ENCODE results near the gene FARP1.

Gene FARP1

DNA sequence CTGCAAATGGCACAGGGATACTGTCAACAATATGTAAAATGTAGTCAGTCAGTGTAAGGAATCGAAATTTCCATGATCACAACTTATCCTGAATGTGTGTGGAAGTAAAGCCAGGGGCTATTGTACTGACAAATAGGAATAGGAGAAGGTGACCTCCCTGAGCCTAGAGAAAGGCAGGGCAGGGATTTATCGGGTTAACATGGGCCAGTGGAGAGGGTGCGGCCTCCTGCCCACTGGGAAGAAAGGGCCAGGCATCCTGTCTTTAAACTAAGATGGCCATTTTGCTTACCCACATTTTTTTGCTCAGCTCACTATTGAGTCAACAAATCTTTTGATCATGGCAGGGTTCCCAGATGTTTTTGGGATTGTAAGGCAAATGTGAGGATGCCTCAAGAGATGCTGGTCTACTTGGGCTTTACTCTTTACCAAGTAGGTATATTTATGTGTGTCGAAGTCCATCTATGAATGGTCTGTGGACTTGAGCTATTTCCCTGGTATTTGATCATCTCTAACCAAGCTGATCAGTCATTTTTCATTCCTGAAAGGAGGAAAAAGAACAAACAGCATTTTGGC is 150.8 kb downstream of the FARP1 start:
- TF ChIP-seq, protein P1, sequence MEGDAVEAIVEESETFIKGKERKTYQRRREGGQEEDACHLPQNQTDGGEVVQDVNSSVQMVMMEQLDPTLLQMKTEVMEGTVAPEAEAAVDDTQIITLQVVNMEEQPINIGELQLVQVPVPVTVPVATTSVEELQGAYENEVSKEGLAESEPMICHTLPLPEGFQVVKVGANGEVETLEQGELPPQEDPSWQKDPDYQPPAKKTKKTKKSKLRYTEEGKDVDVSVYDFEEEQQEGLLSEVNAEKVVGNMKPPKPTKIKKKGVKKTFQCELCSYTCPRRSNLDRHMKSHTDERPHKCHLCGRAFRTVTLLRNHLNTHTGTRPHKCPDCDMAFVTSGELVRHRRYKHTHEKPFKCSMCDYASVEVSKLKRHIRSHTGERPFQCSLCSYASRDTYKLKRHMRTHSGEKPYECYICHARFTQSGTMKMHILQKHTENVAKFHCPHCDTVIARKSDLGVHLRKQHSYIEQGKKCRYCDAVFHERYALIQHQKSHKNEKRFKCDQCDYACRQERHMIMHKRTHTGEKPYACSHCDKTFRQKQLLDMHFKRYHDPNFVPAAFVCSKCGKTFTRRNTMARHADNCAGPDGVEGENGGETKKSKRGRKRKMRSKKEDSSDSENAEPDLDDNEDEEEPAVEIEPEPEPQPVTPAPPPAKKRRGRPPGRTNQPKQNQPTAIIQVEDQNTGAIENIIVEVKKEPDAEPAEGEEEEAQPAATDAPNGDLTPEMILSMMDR (IDR thresholded peaks at IDR 0.05; ENCODE audit: borderline replicate concordance, insufficient read depth, low read depth, low read length): no peak

DNA sequence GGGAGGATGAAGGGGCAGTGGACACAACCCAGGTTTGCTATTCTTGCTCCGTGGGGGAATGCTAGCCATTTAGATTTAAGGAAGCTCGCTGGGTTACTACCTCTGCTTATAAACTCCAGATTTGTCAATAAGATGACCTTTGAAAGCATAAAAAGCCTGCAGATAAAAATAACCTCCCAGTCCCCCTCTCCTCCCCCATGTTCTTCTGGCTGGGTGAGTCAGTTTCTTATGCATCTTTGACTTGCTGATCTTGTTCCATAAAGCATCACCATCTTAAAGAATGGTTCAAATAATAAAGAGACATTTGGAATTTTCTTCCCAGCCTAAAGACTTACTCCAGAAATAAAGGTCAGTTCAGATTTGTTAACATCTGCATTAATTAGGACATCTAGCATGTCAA is 152.5 kb downstream of the FARP1 start:
- no peak overlapping the region for H3K4me3 ChIP-seq (ENCODE audit: low read depth, low read length)
- TF ChIP-seq, protein P1 (IDR thresholded peaks at IDR 0.05; ENCODE audit: borderline replicate concordance, insufficient read depth, low read depth, low read length): no peak

More for the DNA sequence above, 150.8 kb downstream of the FARP1 start:
- H3K4me3 ChIP-seq (ENCODE audit: low read depth, low read length): no peak overlapping the region

DNA sequence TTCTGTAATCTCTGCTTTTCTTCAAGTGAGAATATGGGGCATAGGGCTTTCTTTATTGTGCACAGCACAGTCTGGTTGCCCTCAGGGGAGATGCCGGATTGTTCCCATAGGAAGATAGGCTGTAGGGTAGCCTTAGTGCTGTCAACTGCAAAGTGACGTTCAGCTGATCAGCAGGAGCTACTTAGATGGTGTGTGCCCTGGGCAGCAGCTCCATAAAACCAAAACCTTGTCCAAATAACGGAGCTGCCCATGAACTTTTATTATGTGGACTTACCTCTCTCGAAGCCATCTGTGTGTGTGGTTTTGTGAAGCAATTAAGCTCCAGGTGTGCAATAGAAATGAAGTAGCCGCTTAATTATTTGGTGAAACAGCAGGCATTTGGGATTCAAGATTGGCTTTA is 154.2 kb downstream of the FARP1 start:
- no peak overlapping the region for H3K4me3 ChIP-seq (ENCODE audit: low read depth, low read length)
- TF ChIP-seq, protein P1 (IDR thresholded peaks at IDR 0.05; ENCODE audit: borderline replicate concordance, insufficient read depth, low read depth, low read length): no peak

DNA sequence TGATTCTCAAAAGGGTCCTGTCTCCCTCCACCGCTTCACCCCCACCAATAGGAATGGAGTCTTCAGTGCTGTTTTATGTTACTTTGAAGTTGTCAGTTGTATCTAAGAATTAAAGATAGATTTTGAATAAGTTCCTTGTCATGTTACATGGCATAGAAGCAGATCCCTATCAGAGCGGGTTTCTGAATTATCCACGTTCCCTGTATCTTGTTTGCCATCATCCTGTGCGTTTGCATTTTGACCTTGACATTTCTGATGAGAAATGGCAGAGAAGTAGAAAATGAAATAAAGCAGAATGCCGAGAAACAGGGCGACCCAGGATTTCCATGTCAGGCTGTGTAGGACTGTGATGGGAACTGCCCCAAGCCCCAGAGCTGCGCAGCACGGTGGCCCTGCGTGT is 154.9 kb downstream of the FARP1 start:
- H3K4me3 ChIP-seq (ENCODE audit: low read depth, low read length): no peak overlapping the region
- TF ChIP-seq, protein P1 (IDR thresholded peaks at IDR 0.05; ENCODE audit: borderline replicate concordance, insufficient read depth, low read depth, low read length): no peak

DNA sequence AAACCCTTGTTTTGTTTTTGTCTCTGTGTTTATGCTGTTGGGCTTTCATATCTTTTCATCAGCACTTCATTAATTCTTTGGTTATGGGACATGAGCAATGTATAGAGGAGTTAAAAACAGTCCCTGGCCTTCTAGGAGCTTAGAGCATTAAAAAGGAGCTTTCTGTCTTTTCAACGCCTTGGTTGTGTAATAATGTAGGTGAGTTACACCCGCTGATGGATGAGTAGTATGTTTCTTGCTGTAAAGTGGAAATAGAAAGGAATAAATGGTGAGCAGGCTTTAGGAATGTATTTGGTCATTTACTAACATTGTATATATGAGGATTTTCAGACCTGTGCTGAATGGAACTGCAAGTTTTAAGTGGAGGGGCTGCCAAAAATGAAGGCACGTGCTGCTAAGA is 155.7 kb downstream of the FARP1 start:
- TF ChIP-seq, protein P1 (IDR thresholded peaks at IDR 0.05; ENCODE audit: borderline replicate concordance, insufficient read depth, low read depth, low read length): no peak
- no peak overlapping the region for H3K4me3 ChIP-seq (ENCODE audit: low read depth, low read length)

DNA sequence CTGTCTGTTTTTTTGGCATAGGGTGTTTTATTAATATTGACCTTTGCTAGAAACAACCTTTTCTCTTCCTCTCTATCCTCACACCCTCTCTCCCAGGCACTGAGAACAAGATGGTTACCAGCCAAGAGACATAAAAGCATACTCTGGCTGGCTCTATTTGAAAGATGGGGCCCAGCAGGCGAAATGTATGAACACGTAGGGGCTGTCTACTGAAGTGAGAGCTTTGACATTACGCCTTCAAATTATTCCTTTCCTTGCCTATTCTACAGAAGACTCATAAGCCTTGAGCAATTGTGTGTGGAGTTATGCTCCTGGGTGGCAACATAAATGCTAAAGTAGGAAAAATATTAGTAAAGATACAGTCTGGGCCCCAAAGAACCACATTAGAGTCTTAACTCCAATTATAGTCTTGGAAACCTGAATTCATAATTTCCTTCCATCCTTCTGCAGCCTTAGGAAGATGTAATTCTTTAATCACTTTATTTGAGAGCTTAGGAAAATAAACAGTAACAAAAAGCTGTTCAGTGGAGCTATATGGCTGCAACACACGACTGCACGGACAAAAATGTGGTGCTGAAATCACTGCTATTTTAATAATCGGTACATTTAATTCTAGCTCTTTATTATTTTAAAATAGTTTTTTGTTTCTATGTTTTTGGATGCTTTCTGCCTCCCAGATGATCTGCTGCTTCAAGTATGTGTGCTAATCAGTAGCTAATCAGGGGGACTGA is 156.5 kb downstream of the FARP1 start:
- TF ChIP-seq, protein P1 (IDR thresholded peaks at IDR 0.05; ENCODE audit: borderline replicate concordance, insufficient read depth, low read depth, low read length): no peak
- no peak overlapping the region for H3K4me3 ChIP-seq (ENCODE audit: low read depth, low read length)

DNA sequence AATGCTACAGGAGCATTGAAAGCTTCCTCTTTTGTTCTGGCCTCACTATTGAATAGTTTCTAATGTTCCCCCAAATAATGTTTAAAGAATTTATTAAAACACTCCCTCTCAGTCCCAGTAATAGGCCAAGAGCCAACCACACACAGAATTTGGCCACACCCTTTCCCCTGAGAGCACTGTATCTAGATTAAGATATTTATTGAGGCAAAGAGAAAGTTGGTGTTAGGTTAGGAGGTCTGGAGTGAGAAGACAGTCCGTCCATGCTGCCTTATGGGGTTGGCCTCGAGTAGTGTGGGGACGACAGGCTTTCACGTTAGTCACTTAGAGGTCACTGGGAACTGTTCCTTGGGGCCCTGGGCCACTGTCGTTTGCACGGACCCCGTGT is 157.1 kb downstream of the FARP1 start:
- TF ChIP-seq, protein P1 (IDR thresholded peaks at IDR 0.05; ENCODE audit: borderline replicate concordance, insufficient read depth, low read depth, low read length): no peak
- H3K4me3 ChIP-seq (ENCODE audit: low read depth, low read length): no peak overlapping the region

All from GM12875 (cell line).